Common myeloid progenitor, CD34-positive (primary cell): ENCODE data around the gene QKI.

Source experiments
- CTCF ChIA-PET: fragments of 350-600 bp; sonication (Branson Sonifier 250); formaldehyde crosslinking; loops from one replicate; lab custom pipeline; 2021; ENCODE audit warnings: antibody characterized with exemption; lab: Charles Lee
- POLR2A ChIA-PET: fragments of 350-600 bp; sonication (Branson Sonifier 250); formaldehyde crosslinking; loops from one replicate; lab custom pipeline; 2021; ENCODE audit warnings: antibody characterized with exemption; lab: Charles Lee
- DNase-seq, 3 donors: peaks; one replicate each; pipeline versions ENCODE4 v3.0.0 to v3.0.0-alpha.2; 2013
- H3K27ac ChIP-seq, 2 experiments: 1 replicate in 1 of 2; 2 replicates in 1 of 2; pipeline ENCODE4 v1.7.0; 2013; ENCODE audit warnings: inconsistent platforms in 2 of 2, low read length in 2 of 2, mild to moderate bottlenecking in 2 of 2, low read depth in 1 of 2, moderate library complexity in 1 of 2; ENCODE audit not compliant: severe bottlenecking in 2 of 2, insufficient read depth in 1 of 2, poor library complexity in 1 of 2
- H3K27me3 ChIP-seq, 5 experiments: replicated peaks in 2 of 5; 1 replicate in 3 of 5; 2 replicates in 2 of 5; pipeline versions ENCODE4 v1.6.1 to v1.7.0; 2013; ENCODE audit warnings: low read length in 4 of 5, mild to moderate bottlenecking in 2 of 5, moderate library complexity in 2 of 5, inconsistent platforms in 1 of 5; ENCODE audit not compliant: insufficient read depth in 5 of 5, control insufficient read depth in 4 of 5
- H3K36me3 ChIP-seq, 4 experiments: 1 replicate in 2 of 4; 2 replicates in 2 of 4; pipeline versions ENCODE4 v1.6.1 to v1.7.0; 2013; ENCODE audit warnings: low read length in 3 of 4, control low read depth in 1 of 4, mild to moderate bottlenecking in 1 of 4; ENCODE audit not compliant: control insufficient read depth in 4 of 4, insufficient read depth in 4 of 4
- H3K4me1 ChIP-seq, 4 experiments: 1 replicate in 3 of 4; 2 replicates in 1 of 4; pipeline versions ENCODE4 v1.6.1 to v1.7.1; 2013; ENCODE audit warnings: low read length in 3 of 4, mild to moderate bottlenecking in 3 of 4, control low read depth in 1 of 4, inconsistent platforms in 1 of 4, moderate library complexity in 1 of 4; ENCODE audit not compliant: control insufficient read depth in 4 of 4, insufficient read depth in 4 of 4; ENCODE audit errors: control extremely low read depth in 1 of 4
- H3K4me3 ChIP-seq, 7 experiments: 1 replicate in 4 of 7; 2 replicates in 3 of 7; pipeline versions ENCODE4 v1.5.1 to v1.7.0; 2013; ENCODE audit warnings: mild to moderate bottlenecking in 7 of 7, low read length in 6 of 7, moderate library complexity in 6 of 7, inconsistent platforms in 2 of 7, low read depth in 2 of 7, control low read depth in 1 of 7; ENCODE audit not compliant: insufficient read depth in 4 of 7, control insufficient read depth in 1 of 7; ENCODE audit errors: extremely low read depth in 1 of 7
- H3K9me3 ChIP-seq, 5 experiments: 1 replicate in 4 of 5; 2 replicates in 1 of 5; pipeline versions ENCODE4 v1.6.1 to v1.7.1; 2013; ENCODE audit warnings: low read length in 4 of 5, mild to moderate bottlenecking in 2 of 5, inconsistent platforms in 1 of 5, low read depth in 1 of 5, moderate library complexity in 1 of 5; ENCODE audit not compliant: control insufficient read depth in 4 of 5, insufficient read depth in 2 of 5; ENCODE audit errors: control extremely low read depth in 1 of 5
- WGBS: methylation state at CpG from one replicate; pipeline ENCODE4 v1.1.5; 2013; ENCODE audit not compliant: insufficient coverage; 5-methylcytosine and 5-hydroxymethylcytosine counted together

QKI gene

GRCh38 chr6:163416557-163417253 is 2.2 kb downstream of the QKI start:
- H3K27ac ChIP-seq: peak overlapping the region; percentile 74 to 90
- no peaks in the 10 kb centered on the region for H3K36me3 ChIP-seq
- H3K27me3 ChIP-seq: no peaks in the 10 kb centered on the region
- H3K9me3 ChIP-seq: no peaks in the 10 kb centered on the region
- ChIA-PET POLR2A (interaction anchor here (0.8 kb wide), 1 partner anchor 50 kb away, joined by 3 read pairs; no protein-coding TSS in a partner anchor), CTCF (interaction anchor here (0.7 to 2.3 kb wide), 7 partner anchors 10 to 292 kb away, joined by 3 to 7 read pairs (median 3); no protein-coding TSS in a partner anchor)
- DNase-seq: peak; percentile 50 to 62 (median 59)
- H3K4me1 ChIP-seq: peaks cover 29 to 55% (median 42%) of the 10 kb centered on the region in 4 experiments
- WGBS: 27% methylated on average over 3 of the region's 11 CpGs
- H3K4me3 ChIP-seq: peak overlapping the region in 6 of 7 experiments; percentile 85 to 98 (median 96)

- DNase-seq: peak in 1 of 3 donors; percentile 56
- H3K9me3 ChIP-seq: no peaks in the 10 kb centered on the region
- POLR2A ChIA-PET: no interaction called here
- 0% methylated on average over 1 of the region's 4 CpGs for WGBS
- peak overlapping the region in 5 of 7 experiments; percentile 85 to 98 (median 95) for H3K4me3 ChIP-seq
- no peaks in the 10 kb centered on the region for H3K27me3 ChIP-seq
- CTCF ChIA-PET: interaction anchor here (1.0 to 2.3 kb wide), 5 partner anchors 16 to 1510 kb away, joined by 3 to 7 read pairs (median 3); no protein-coding TSS in a partner anchor
- peak overlapping the region in 1 of 2 experiments; percentile 60 for H3K27ac ChIP-seq
- peaks cover 25 to 48% (median 35%) of the 10 kb centered on the region in 4 experiments for H3K4me1 ChIP-seq
- peaks cover 0 to 4% (median 0%) of the 10 kb centered on the region in 4 experiments for H3K36me3 ChIP-seq
Observed at GRCh38 chr6:163417595-163417994, 3.1 kb downstream of the QKI start.

- Histone ChIP-seq H3K9me3 (no peaks in the 10 kb centered on the region), H3K4me3 (peak overlapping the region in 2 of 7 experiments; percentile 95 to 97), H3K4me1 (peaks cover 24 to 42% (median 30%) of the 10 kb centered on the region in 4 experiments), H3K27me3 (no peaks in the 10 kb centered on the region), H3K36me3 (peaks cover 0 to 4% (median 0%) of the 10 kb centered on the region in 4 experiments), H3K27ac (peak overlapping the region in 1 of 2 experiments; percentile 60)
- DNase-seq: no peak
- WGBS: 66% methylated on average over 3 of the region's 5 CpGs
- ChIA-PET CTCF (interaction anchor here (1.2 to 1.4 kb wide), 2 partner anchors 26 to 1509 kb away, joined by 3 read pairs; no protein-coding TSS in a partner anchor), POLR2A (no interaction called here)
Observed at GRCh38 chr6:163418311-163419029, 4.0 kb downstream of the QKI start.

GRCh38 chr6:163419413-163420288 is 5.1 kb downstream of the QKI start:
- Histone ChIP-seq H3K36me3 (peaks cover 0 to 4% (median 0%) of the 10 kb centered on the region in 4 experiments), H3K9me3 (no peaks in the 10 kb centered on the region), H3K27me3 (no peaks in the 10 kb centered on the region), H3K27ac (no peak overlapping the region), H3K4me3 (peak overlapping the region in 1 of 7 experiments; percentile 18), H3K4me1 (peaks cover 24 to 41% (median 30%) of the 10 kb centered on the region in 4 experiments)
- no peak for DNase-seq
- CTCF ChIA-PET: interaction anchor here (0.7 to 1.6 kb wide), 4 partner anchors 27 to 538 kb away, joined by 3 to 5 read pairs (median 3); no protein-coding TSS in a partner anchor
- WGBS: 97% methylated on average over 3 of the region's 6 CpGs
- POLR2A ChIA-PET: no interaction called here

- DNase-seq: no peak
- Histone ChIP-seq H3K27me3 (no peaks in the 10 kb centered on the region), H3K36me3 (peaks cover 0 to 4% (median 0%) of the 10 kb centered on the region in 4 experiments), H3K27ac (no peak overlapping the region), H3K4me1 (peaks cover 24 to 41% (median 30%) of the 10 kb centered on the region in 4 experiments), H3K9me3 (no peaks in the 10 kb centered on the region), H3K4me3 (no peak overlapping the region)
- WGBS: 29% methylated on average over 1 of the region's 2 CpGs
- CTCF ChIA-PET: interaction anchor here (0.7 to 1.6 kb wide), 3 partner anchors 134 to 537 kb away, joined by 3 to 5 read pairs (median 3); no protein-coding TSS in a partner anchor
- POLR2A ChIA-PET: no interaction called here
Observed at GRCh38 chr6:163420289-163420614, 5.7 kb downstream of the QKI start.

GRCh38 chr6:163422550-163422949 is 8.0 kb downstream of the QKI start:
- no peak overlapping the region for H3K4me3 ChIP-seq
- POLR2A ChIA-PET: no interaction called here
- CTCF ChIA-PET: interaction anchor here (1.2 to 1.3 kb wide), 3 partner anchors 12 to 28 kb away, joined by 3 to 4 read pairs (median 3); no protein-coding TSS in a partner anchor
- peaks cover 0 to 4% (median 0%) of the 10 kb centered on the region in 4 experiments for H3K36me3 ChIP-seq
- no peak overlapping the region for H3K27ac ChIP-seq
- WGBS: 100% methylated on average over 2 of the region's 3 CpGs
- DNase-seq: no peak
- no peaks in the 10 kb centered on the region for H3K9me3 ChIP-seq
- peaks cover 11 to 25% (median 19%) of the 10 kb centered on the region in 4 experiments for H3K4me1 ChIP-seq
- no peaks in the 10 kb centered on the region for H3K27me3 ChIP-seq
